B cell (primary cell): ENCODE results near the gene CDK9. TPM values are rescaled to one million over a fixed set of nuclear protein-coding genes. Genes with fewer than 3 reads are reported as not detected.
"Not testable (repeated sequence)": the region's sequence is repeated elsewhere in the genome, so short reads cannot be mapped to it uniquely, and the experiment has no call there.

Experiments
- ATAC-seq: fragments of 200-7000 bp; cut with Tn5 transposase; one replicate; pipeline ENCODE4 v1.10.0; 2021; ENCODE audit warnings: low read depth, mild to moderate bottlenecking, moderate number of reproducible peaks, moderate library complexity
- CTCF ChIA-PET: fragments of 350-600 bp; sonication (Branson Sonifier 250); formaldehyde crosslinking; loops from one replicate; lab custom pipeline; 2021; ENCODE audit warnings: antibody characterized with exemption, inconsistent platforms; lab: Charles Lee
- POLR2A ChIA-PET: fragments of 350-600 bp; sonication (Branson Sonifier 250); formaldehyde crosslinking; loops from one replicate; lab custom pipeline; 2021; ENCODE audit warnings: antibody characterized with exemption; lab: Charles Lee
- DNase-seq: peaks from one replicate; pipeline ENCODE4 v3.0.0; 2013
- H2AFZ ChIP-seq: 2 replicates; pipeline ENCODE4 v1.6.1; 2012; ENCODE audit warnings: mild to moderate bottlenecking, low read depth, low read length; ENCODE audit not compliant: insufficient read depth, poor library complexity, severe bottlenecking
- H3K27ac ChIP-seq, 2 donors: 1 replicate in 1 of 2; 2 replicates in 1 of 2; pipeline ENCODE4 v1.5.1; 2012 to 2013; ENCODE audit warnings: low read length in 2 of 2, mild to moderate bottlenecking in 2 of 2, moderate library complexity in 1 of 2
- H3K27me3 ChIP-seq, 4 experiments: fragments of 200-600 bp in 1 of 4; sonication (generic) in 1 of 4; replicated peaks in 1 of 4; 1 replicate in 2 of 4; 2 replicates in 2 of 4; pipeline versions ENCODE4 v1.6.1 to v1.7.0; 2013 to 2016; ENCODE audit warnings: low read length in 3 of 4, mild to moderate bottlenecking in 2 of 4, mixed read lengths in 1 of 4, moderate library complexity in 1 of 4; ENCODE audit not compliant: insufficient read depth in 4 of 4, control insufficient read depth in 3 of 4; ENCODE audit errors: control extremely low read depth in 1 of 4
- H3K36me3 ChIP-seq, 2 experiments: replicated peaks in 1 of 2; 1 replicate in 1 of 2; 2 replicates in 1 of 2; pipeline versions ENCODE4 v1.6.1 to v1.7.1; 2013; ENCODE audit warnings: low read length in 1 of 2; ENCODE audit not compliant: insufficient read depth in 2 of 2, control insufficient read depth in 1 of 2; ENCODE audit errors: control extremely low read depth in 1 of 2, extremely low read depth in 1 of 2
- H3K4me1 ChIP-seq, 2 donors: fragments of 200-600 bp in 1 of 2; sonication (generic) in 1 of 2; 1 replicate in 1 of 2; 2 replicates in 1 of 2; pipeline versions ENCODE4 v1.5.1 to v1.6.1; 2013 to 2017; ENCODE audit warnings: low read length in 2 of 2; ENCODE audit not compliant: control insufficient read depth in 2 of 2, insufficient read depth in 2 of 2
- H3K4me2 ChIP-seq: replicated peaks from 2 replicates; pipeline ENCODE3; 2012; ENCODE audit warnings: mild to moderate bottlenecking, low read depth, low read length; ENCODE audit not compliant: poor library complexity, severe bottlenecking
- H3K4me3 ChIP-seq, 5 experiments: fragments of 200-600 bp in 1 of 5; sonication (generic) in 1 of 5; 1 replicate in 3 of 5; 2 replicates in 2 of 5; pipeline versions ENCODE4 v1.5.1 to v1.7.0; 2011 to 2016; ENCODE audit warnings: low read length in 4 of 5, mild to moderate bottlenecking in 4 of 5, low read depth in 2 of 5, control low read depth in 1 of 5, moderate library complexity in 1 of 5; ENCODE audit not compliant: insufficient read depth in 1 of 5; ENCODE audit errors: control extremely low read depth in 1 of 5, extremely low read depth in 1 of 5
- H3K79me2 ChIP-seq: fragments of 200-600 bp; sonication (generic); one replicate; pipeline ENCODE4 v1.6.0; 2016; ENCODE audit warnings: low read length; ENCODE audit not compliant: control insufficient read depth, insufficient read depth
- H3K9ac ChIP-seq: fragments of 200-600 bp; sonication (generic); 2 replicates; pipeline ENCODE4 v1.6.1; 2017; ENCODE audit warnings: mild to moderate bottlenecking, low read length, moderate library complexity
- H3K9me3 ChIP-seq, 3 donors: one replicate each; pipeline versions ENCODE4 v1.6.1 to v1.7.1; 2013; ENCODE audit warnings: low read length in 2 of 3; ENCODE audit not compliant: control insufficient read depth in 2 of 3, insufficient read depth in 1 of 3; ENCODE audit errors: control extremely low read depth in 1 of 3
- H4K20me1 ChIP-seq: 2 replicates; pipeline ENCODE4 v1.6.0; 2012; ENCODE audit warnings: mild to moderate bottlenecking, low read length; ENCODE audit not compliant: insufficient read depth, control insufficient read depth, poor library complexity, severe bottlenecking
- H3K27ac Mint-ChIP-seq: one replicate; pipeline ENCODE4 v1.8.0; 2021; ENCODE audit warnings: mixed read lengths
- H3K27me3 Mint-ChIP-seq: one replicate; pipeline ENCODE4 v1.8.0; 2021; ENCODE audit warnings: mixed read lengths
- H3K4me1 Mint-ChIP-seq: one replicate; pipeline ENCODE4 v1.8.0; 2021; ENCODE audit warnings: mixed read lengths
- H3K4me3 Mint-ChIP-seq: one replicate; pipeline ENCODE4 v1.8.0; 2021; ENCODE audit warnings: mixed read lengths
- H3K9me3 Mint-ChIP-seq: one replicate; pipeline ENCODE4 v1.8.0; 2022; ENCODE audit warnings: mixed read lengths; ENCODE audit not compliant: insufficient read depth
- EZH2 ChIP-seq: IDR thresholded peaks from 2 replicates; pipeline ENCODE4 v1.6.1; 2012; ENCODE audit warnings: borderline replicate concordance, low read depth, mild to moderate bottlenecking, moderate library complexity, low read length; ENCODE audit not compliant: insufficient read depth, poor library complexity, severe bottlenecking
- WGBS: methylation state at CpG from one replicate; pipeline ENCODE4 v1.1.5; 2013; ENCODE audit warnings: missing lambda C conversion rate; ENCODE audit not compliant: insufficient coverage; 5-methylcytosine and 5-hydroxymethylcytosine counted together
- intact Hi-C: fragments of 100-400 bp; cut with micrococcal nuclease; formaldehyde crosslinking; loops from one replicate; pipeline ENCODE4 v1.10.0; 2022
- polyA plus RNA-seq: library from polyadenylated mRNA; depleted of rRNA; stranded (reverse); fragments of >200 nt; gene quantifications from 2 replicates; pipeline ENCODE4 v1.2.3, GENCODE V29; 2012
- total RNA-seq, 2 donors: library from RNA; stranded (reverse); fragments of 120-200 nt in 1 of 2; gene quantifications; 1 replicate in 1 of 2; 2 replicates in 1 of 2; pipeline versions ENCODE4 v1.2.3 to v1.2.4, GENCODE V29; 2013 to 2022
- TF ChIP-seq, protein P1 (sequence below): fragments of 200-600 bp; IDR thresholded peaks from one replicate; pipeline ENCODE4 v1.8.0; 2022; ENCODE audit warnings: antibody characterized with exemption, mild to moderate bottlenecking

Gene CDK9
- total and polyA plus RNA-seq, 2 donors (not counting 1 experiment from before 2014, with no cell fraction given) = 145 to 176 TPM

GRCh38 chr9:127756776-127757175, 29.1 kb upstream of the CDK9 start:
- H3K9me3 ChIP-seq, H3K27ac ChIP-seq, H3K27me3 ChIP-seq, H3K27me3 Mint-ChIP-seq, H3K4me1 ChIP-seq, H3K4me2 ChIP-seq, H3K9ac ChIP-seq, DNase-seq, ATAC-seq, H2AFZ ChIP-seq, H3K27ac Mint-ChIP-seq, intact Hi-C loops, H3K9me3 Mint-ChIP-seq, H3K4me3 Mint-ChIP-seq, H3K4me3 ChIP-seq, H3K4me1 Mint-ChIP-seq: not testable (repeated sequence)
- Histone ChIP-seq H3K79me2 (peaks cover 89% of the 10 kb centered on the region), H3K36me3 (peaks cover 0 to 57% of the 10 kb centered on the region in 2 experiments), H4K20me1 (peaks cover 95% of the 10 kb centered on the region)
- ChIA-PET CTCF (interaction anchor here (1.4 kb wide), 1 partner anchor 11 kb away, joined by 3 read pairs; no protein-coding TSS in a partner anchor), POLR2A (interaction anchor here (0.7 kb wide), 2 partner anchors 13 to 22 kb away, joined by 3 to 9 read pairs; no protein-coding TSS in a partner anchor)
- 99% methylated on average over 8 of the region's 11 CpGs for WGBS

DNA sequence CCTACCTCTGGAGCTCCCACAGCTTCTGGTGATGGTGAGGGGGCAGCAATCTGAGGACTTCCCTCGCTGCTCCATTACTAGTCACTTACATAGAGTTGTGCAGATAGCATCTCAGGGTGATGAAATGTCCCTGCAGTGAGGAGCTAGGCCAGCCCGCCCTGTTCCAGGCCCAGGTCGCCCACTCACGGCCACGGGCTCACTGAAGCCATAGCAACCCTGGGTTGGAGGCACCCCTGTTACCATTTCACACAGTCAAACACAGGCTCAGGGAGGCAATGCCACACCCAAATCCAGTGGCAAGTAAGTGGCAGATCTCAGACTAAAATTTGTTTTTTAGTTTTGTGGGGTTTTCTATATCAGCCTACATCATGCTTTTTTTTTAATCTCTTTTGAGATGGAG, 27.0 kb upstream of the CDK9 start:
- H3K27ac Mint-ChIP-seq = no peak overlapping the region

More for the DNA sequence above, 27.0 kb upstream of the CDK9 start:
- ChIA-PET CTCF (interaction anchor here (1.1 to 2.5 kb wide), 4 partner anchors 11 to 111 kb away, joined by 3 to 6 read pairs (median 4); partner anchors contain the start of gene TOR2A), POLR2A (no interaction called here)
- Histone ChIP-seq H2AFZ (no peak overlapping the region), H4K20me1 (peaks cover 95% of the 10 kb centered on the region), H3K4me3 (no peak overlapping the region), H3K4me1 (peaks cover 0 to 9% of the 10 kb centered on the region in 2 donors), H3K9ac (no peak overlapping the region), H3K79me2 (peaks cover 91% of the 10 kb centered on the region), H3K27me3 (no peaks in the 10 kb centered on the region), H3K27ac (no peak overlapping the region), H3K4me2 (no peak overlapping the region), H3K36me3 (peaks cover 0 to 58% of the 10 kb centered on the region in 2 experiments), H3K9me3 (no peaks in the 10 kb centered on the region)
- DNase-seq (no peak), ATAC-seq (no peak)
- no peaks in the 10 kb centered on the region for H3K27me3 Mint-ChIP-seq
- intact Hi-C loops = no loop called here
- WGBS = 97% methylated on average over 4 of the region's 5 CpGs
- TF ChIP-seq, protein P1, sequence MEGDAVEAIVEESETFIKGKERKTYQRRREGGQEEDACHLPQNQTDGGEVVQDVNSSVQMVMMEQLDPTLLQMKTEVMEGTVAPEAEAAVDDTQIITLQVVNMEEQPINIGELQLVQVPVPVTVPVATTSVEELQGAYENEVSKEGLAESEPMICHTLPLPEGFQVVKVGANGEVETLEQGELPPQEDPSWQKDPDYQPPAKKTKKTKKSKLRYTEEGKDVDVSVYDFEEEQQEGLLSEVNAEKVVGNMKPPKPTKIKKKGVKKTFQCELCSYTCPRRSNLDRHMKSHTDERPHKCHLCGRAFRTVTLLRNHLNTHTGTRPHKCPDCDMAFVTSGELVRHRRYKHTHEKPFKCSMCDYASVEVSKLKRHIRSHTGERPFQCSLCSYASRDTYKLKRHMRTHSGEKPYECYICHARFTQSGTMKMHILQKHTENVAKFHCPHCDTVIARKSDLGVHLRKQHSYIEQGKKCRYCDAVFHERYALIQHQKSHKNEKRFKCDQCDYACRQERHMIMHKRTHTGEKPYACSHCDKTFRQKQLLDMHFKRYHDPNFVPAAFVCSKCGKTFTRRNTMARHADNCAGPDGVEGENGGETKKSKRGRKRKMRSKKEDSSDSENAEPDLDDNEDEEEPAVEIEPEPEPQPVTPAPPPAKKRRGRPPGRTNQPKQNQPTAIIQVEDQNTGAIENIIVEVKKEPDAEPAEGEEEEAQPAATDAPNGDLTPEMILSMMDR = no peak
- no peak for TF ChIP-seq EZH2
- H3K4me3 Mint-ChIP-seq = no peak overlapping the region
- H3K9me3 Mint-ChIP-seq = no peaks in the 10 kb centered on the region
- peaks cover 17% of the 10 kb centered on the region for H3K4me1 Mint-ChIP-seq
